Midbrain (tissue), 1 donor: ENCODE results near the gene CIC.
"Not testable (repeated sequence)": the region's sequence is repeated elsewhere in the genome, so short reads cannot be mapped to it uniquely, and the experiment has no call there.

Experiments
- DNase-seq: peaks from one replicate; lab custom pipeline; 2025; lab: John Stamatoyannopoulos, UW

Gene CIC

DNA sequence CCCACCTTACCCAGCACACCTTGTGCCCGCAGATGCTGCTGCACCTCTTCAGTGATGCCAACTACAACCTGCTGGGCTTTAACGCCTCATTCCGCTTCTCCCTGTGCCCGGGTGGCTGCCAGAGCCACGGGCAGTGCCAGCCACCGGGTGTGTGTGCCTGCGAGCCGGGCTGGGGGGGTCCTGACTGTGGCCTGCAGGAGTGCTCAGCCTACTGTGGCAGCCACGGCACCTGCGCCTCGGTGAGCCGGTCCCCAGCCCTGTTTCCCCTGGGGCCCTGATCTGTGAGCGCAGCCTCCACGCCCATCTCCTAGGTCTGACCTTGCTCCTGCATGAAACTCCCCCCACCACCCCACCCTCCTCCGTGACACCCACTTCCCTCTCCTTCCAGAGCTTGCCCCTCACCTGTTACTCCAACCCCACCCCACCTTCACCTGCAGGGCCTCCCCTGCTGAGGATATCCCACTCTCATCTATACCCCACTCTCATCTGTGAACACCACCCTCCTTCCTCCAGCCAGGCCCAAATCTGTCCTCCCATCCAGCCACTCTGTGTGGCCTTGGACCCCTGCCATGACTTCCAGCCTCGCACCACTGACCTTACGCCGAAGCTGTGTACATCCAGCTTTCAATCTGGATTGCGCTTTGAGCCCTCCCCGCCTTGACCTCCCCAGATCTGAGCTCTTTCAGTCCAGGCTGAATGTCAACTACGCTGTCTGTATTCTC is 65.1 kb downstream of the CIC start:
- no peak for DNase-seq

DNA sequence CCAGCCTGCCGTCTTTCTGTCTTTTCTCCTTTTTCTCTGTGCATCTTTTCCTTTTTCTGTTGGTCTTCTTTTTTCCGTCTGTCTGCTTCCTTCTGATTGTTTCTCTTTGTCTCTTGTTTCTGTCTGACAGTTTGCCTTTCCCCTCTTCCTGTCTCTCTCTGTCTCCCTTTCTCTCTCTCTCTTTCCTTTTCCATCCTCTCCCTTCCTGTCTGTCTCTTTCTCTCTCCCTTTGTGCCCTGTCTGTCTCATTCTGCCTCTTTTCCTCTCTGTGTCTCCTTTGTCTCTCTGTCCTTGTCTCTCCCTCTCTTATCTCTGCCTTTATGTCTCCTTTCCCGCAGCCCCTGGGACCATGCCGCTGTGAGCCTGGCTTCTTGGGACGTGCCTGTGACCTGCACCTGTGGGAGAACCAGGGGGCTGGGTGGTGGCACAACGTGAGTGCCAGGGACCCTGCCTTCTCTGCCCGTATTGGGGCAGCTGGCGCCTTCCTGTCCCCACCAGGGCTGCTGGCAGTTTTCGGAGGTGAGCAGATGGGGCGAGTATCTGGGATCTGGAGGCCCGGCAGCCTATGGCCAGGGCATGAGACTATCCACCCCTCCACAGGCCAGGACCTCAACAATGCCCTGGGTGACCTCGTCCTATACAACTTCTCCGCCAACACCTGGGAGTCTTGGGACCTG is 65.8 kb downstream of the CIC start:
- DNase-seq = no peak

GRCh38 chr19:42335374-42335936 is 66.4 kb downstream of the CIC start:
- DNase-seq = no peak

DNA sequence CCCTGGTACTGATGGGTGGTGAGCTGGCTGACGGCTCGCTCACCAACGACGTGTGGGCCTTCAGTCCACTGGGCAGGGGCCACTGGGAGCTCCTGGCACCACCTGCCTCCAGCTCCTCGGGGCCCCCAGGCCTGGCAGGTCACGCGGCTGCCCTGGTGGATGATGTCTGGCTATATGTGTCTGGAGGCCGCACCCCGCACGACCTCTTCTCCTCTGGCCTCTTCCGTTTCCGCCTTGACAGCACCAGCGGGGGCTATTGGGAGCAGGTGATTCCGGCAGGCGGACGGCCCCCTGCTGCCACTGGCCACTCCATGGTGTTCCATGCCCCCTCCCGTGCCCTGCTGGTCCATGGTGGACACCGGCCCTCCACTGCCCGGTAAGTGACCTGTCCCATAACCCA is 66.9 kb downstream of the CIC start:
- DNase-seq = no peak

- not testable (repeated sequence) for DNase-seq
These were observed 70.2 kb downstream of the CIC start for GRCh38 chr19:42339126-42339860.

DNA sequence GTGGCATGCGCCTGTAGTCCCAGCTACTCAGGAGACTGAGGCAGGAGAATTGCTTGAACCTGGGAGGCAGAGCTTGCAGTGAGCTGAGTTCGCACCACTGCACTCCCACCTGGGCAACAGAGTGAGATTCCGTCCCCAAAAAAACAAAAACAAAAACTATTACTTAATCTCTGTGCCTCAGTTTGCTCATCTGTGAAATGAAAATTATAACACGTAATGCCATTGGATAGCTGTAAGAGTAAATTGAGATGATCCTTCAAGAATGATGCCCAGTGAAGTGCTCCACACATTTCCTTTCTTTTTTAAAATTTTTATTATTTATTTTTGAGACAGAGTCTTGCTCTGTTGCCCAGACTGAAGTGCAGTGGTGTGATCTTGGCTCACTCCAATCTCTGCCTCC is 70.9 kb downstream of the CIC start:
- DNase-seq = not testable (repeated sequence)

- no peak for DNase-seq
These were observed 74.5 kb downstream of the CIC start for GRCh38 chr19:42343344-42344110.

DNA sequence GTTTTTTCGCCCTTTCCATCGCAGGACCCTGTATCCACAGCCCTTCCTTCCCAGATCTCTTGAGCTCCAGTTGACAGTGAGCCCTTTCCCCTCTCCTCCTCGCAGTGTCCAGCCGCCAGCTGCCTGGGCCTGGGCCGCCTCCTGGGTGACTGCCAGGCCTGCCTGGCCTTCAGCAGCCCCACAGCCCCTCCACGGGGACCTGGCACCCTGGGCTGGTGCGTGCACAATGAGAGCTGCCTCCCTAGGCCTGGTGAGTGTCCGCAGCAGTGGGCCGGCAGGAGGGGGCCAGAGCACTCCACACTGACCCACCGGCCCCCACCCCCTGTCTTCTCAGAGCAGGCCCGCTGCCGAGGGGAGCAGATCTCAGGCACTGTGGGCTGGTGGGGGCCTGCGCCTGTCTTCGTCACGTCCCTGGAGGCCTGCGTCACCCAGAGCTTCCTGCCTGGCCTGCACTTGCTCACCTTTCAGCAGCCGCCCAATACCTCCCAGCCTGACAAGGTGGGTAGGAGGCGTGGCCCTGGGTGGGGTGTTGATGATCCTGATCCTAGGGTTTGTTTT is 75.4 kb downstream of the CIC start:
- no peak for DNase-seq
